Measurements from ENCODE around the gene MYOZ1.
"Not testable (repeated sequence)": the region's sequence is repeated elsewhere in the genome, so short reads cannot be mapped to it uniquely, and the experiment has no call there.

Gene MYOZ1

GRCh38 chr10:73647211-73647874 is 6.1 kb upstream of the MYOZ1 start:
- no peak for DNase-seq

- DNase-seq = no peak
Measured at GRCh38 chr10:73646598-73647041, 5.3 kb upstream of the MYOZ1 start.

GRCh38 chr10:73645251-73645650 is 4.0 kb upstream of the MYOZ1 start:
- no peak for DNase-seq

- DNase-seq = no peak
Measured at GRCh38 chr10:73644767-73645166, 3.5 kb upstream of the MYOZ1 start.

- DNase-seq = peak; percentile 51
Measured at GRCh38 chr10:73644015-73644743, 2.9 kb upstream of the MYOZ1 start.

- no peak for DNase-seq
Measured at GRCh38 chr10:73643362-73643761, 2.1 kb upstream of the MYOZ1 start.

GRCh38 chr10:73639286-73639685 is 2.0 kb downstream of the MYOZ1 start:
- DNase-seq = no peak

GRCh38 chr10:73635781-73636180 is 5.5 kb downstream of the MYOZ1 start:
- no peak for DNase-seq

- no peak for DNase-seq
Measured at GRCh38 chr10:73634421-73634820, 6.9 kb downstream of the MYOZ1 start.

GRCh38 chr10:73629165-73629564 is 12.1 kb downstream of the MYOZ1 start:
- no peak for DNase-seq

- no peak for DNase-seq
Measured at GRCh38 chr10:73628405-73628804, 12.9 kb downstream of the MYOZ1 start.

- no peak for DNase-seq
Measured at GRCh38 chr10:73627300-73627699, 14.0 kb downstream of the MYOZ1 start.

GRCh38 chr10:73625884-73626752 is 15.2 kb downstream of the MYOZ1 start:
- peak; percentile 90 for DNase-seq

- DNase-seq = peak; percentile 12
Measured at GRCh38 chr10:73625004-73625883, 16.0 kb downstream of the MYOZ1 start.

GRCh38 chr10:73623056-73623455 is 18.2 kb downstream of the MYOZ1 start:
- DNase-seq = no peak

GRCh38 chr10:73620974-73621373 is 20.3 kb downstream of the MYOZ1 start:
- not testable (repeated sequence) for DNase-seq

- DNase-seq = not testable (repeated sequence)
Measured at GRCh38 chr10:73617143-73617542, 24.1 kb downstream of the MYOZ1 start.

- no peak for DNase-seq
Measured at GRCh38 chr10:73614720-73615119, 26.6 kb downstream of the MYOZ1 start.

- DNase-seq = no peak
Measured at GRCh38 chr10:73609116-73609515, 32.2 kb downstream of the MYOZ1 start.

- no peak for DNase-seq
Measured at GRCh38 chr10:73601486-73601921, 39.8 kb downstream of the MYOZ1 start.

GRCh38 chr10:73597346-73597745 is 43.9 kb downstream of the MYOZ1 start:
- no peak for DNase-seq

- DNase-seq = no peak
Measured at GRCh38 chr10:73593812-73594211, 47.5 kb downstream of the MYOZ1 start.

All from KG1 (cell line).